Kidney (tissue), 14 donors: ENCODE data around the gene SPAG5. TPM values are rescaled to one million over a fixed set of nuclear protein-coding genes. Genes with fewer than 3 reads are reported as not detected.
A peak's percentile ranks its signal among the peaks of the same experiment; 100 is the strongest.

ENCODE experiments used
- DNase-seq, 5 donors: peaks; one replicate each; pipeline ENCODE4 v3.0.0-alpha.2; 2013 to 2020
- FAIRE-seq: peaks from 2 replicates; lab custom pipeline; 2012; peaks lifted over from hg19 to GRCh38; lab: Jason Lieb, UNC
- H3K27ac ChIP-seq, 2 donors: one replicate each; pipeline ENCODE4 v1.7.0; 2013; ENCODE audit warnings: low read depth in 2 of 2, low read length in 2 of 2, inconsistent platforms in 1 of 2
- H3K27me3 ChIP-seq: one replicate; pipeline ENCODE4 v1.7.1; 2013; ENCODE audit warnings: low read length, inconsistent platforms; ENCODE audit not compliant: control insufficient read depth, insufficient read depth
- H3K36me3 ChIP-seq, 3 donors: one replicate each; pipeline versions ENCODE4 v1.7.0 to v1.7.1; 2013; ENCODE audit warnings: low read length in 3 of 3, control low read depth in 1 of 3, inconsistent platforms in 1 of 3; ENCODE audit not compliant: insufficient read depth in 3 of 3, control insufficient read depth in 2 of 3
- H3K4me1 ChIP-seq, 3 donors: one replicate each; pipeline versions ENCODE4 v1.7.0 to v1.7.1; 2013; ENCODE audit warnings: low read length in 3 of 3, inconsistent platforms in 1 of 3, low read depth in 1 of 3; ENCODE audit not compliant: control insufficient read depth in 2 of 3, insufficient read depth in 2 of 3
- H3K4me3 ChIP-seq, 3 donors: one replicate each; pipeline versions ENCODE4 v1.7.0 to v1.8.1; 2013; ENCODE audit warnings: low read length in 3 of 3, control low read depth in 1 of 3, inconsistent platforms in 1 of 3
- H3K9ac ChIP-seq, 3 donors: one replicate each; pipeline versions ENCODE4 v1.7.0 to v1.7.1; 2013; ENCODE audit warnings: low read length in 3 of 3, control low read depth in 1 of 3, inconsistent platforms in 1 of 3
- H3K9me3 ChIP-seq, 3 donors: one replicate each; pipeline versions ENCODE4 v1.7.0 to v1.7.1; 2013; ENCODE audit warnings: low read length in 3 of 3, control low read depth in 1 of 3, inconsistent platforms in 1 of 3; ENCODE audit not compliant: control insufficient read depth in 2 of 3, insufficient read depth in 1 of 3
- CTCF ChIP-seq: IDR thresholded peaks from 3 replicates; pipeline ENCODE4 v1.5.1; 2012; ENCODE audit warnings: mild to moderate bottlenecking, moderate library complexity, borderline replicate concordance; ENCODE audit not compliant: insufficient read depth; ENCODE audit errors: extremely low read depth
- intact Hi-C: fragments of 100-400 bp; cut with DNase I; formaldehyde crosslinking; loops from one replicate; pipeline ENCODE4 v1.11.1; 2022
- polyA plus RNA-seq: library from polyadenylated mRNA; stranded (reverse); fragments of 350-450 nt; fragmentation: Illumina TruSeq; extraction: RNeasy Lipid Tissue Mini Kit (QIAGEN cat#74804); gene quantifications from one replicate; pipeline ENCODE4 v1.2.3, GENCODE V29; 2014; ENCODE audit warnings: low read depth, low replicate concordance; ENCODE audit not compliant: insufficient read depth
- total RNA-seq: library from RNA; stranded (reverse); fragmentation: NEBNext Ultra II Directional; extraction: Animal tissue kit (Norgen Biotek cat#: 25700); gene quantifications from one replicate; pipeline ENCODE4 v1.2.1, GENCODE V29; 2021
- donor health status: control.
- donor health status: control.
- donor health status: control.
- donor health status: control.
- donor health status: control.
- donor health status: DM: yes; HTN: yes; CAD: no.
- donor health status: Normal renal cell carcinoma (clear cell type).

The SPAG5 gene
- total and polyA plus RNA-seq, 2 donors from 2014 or later: 7.4 to 123 TPM

- Histone ChIP-seq H3K36me3 (peaks cover 14 to 36% (median 31%) of the 10 kb centered on the region in 3 donors), H3K27me3 (no peaks in the 10 kb centered on the region), H3K27ac (no peak within 1 kb of the TSS), H3K4me1 (no peaks in the 10 kb centered on the region), H3K9ac (no peak within 1 kb of the TSS), H3K9me3 (no peaks in the 10 kb centered on the region), H3K4me3 (peak within 1 kb of the TSS in 1 of 3 donors; percentile 18)
- no peak for TF ChIP-seq CTCF
- no peak for DNase-seq
- no peak for FAIRE-seq
- intact Hi-C loops: loop anchor here (10.0 kb wide), 1 partner anchor 119 kb away; no protein-coding TSS in a partner anchor
Observed at GRCh38 chr17:28613931-28614381, 15.1 kb upstream of the SPAG5 start, which contains the start of gene RSKR. RSKR (minus strand) TSS chr17:28614185; CDS start chr17:28614161, 24 bp downstream.

GRCh38 chr17:28612936-28613872 lies 14.4 kb upstream of the SPAG5 start:
- Histone ChIP-seq H3K4me3 (peak overlapping the region in 1 of 3 donors; percentile 18), H3K36me3 (peaks cover 9 to 30% (median 27%) of the 10 kb centered on the region in 3 donors), H3K9me3 (no peaks in the 10 kb centered on the region), H3K9ac (no peak overlapping the region), H3K27ac (no peak overlapping the region), H3K4me1 (no peaks in the 10 kb centered on the region), H3K27me3 (no peaks in the 10 kb centered on the region)
- TF ChIP-seq CTCF: peak; percentile 66
- intact Hi-C loops: loop anchor here (10.0 kb wide), 1 partner anchor 118 kb away; no protein-coding TSS in a partner anchor
- DNase-seq (peak in 3 of 5 donors; percentile 33 to 76 (median 52)), FAIRE-seq (no peak)

- intact Hi-C loops: loop anchor here (10.0 kb wide), 1 partner anchor 118 kb away; no protein-coding TSS in a partner anchor
- H3K4me3 ChIP-seq: no peak overlapping the region
- H3K27ac ChIP-seq: no peak overlapping the region
- DNase-seq (peak in 1 of 5 donors; percentile 9), FAIRE-seq (no peak)
- no peaks in the 10 kb centered on the region for H3K27me3 ChIP-seq
- TF ChIP-seq CTCF: no peak
- no peaks in the 10 kb centered on the region for H3K9me3 ChIP-seq
- peaks cover 8 to 28% (median 27%) of the 10 kb centered on the region in 3 donors for H3K36me3 ChIP-seq
- H3K9ac ChIP-seq: no peak overlapping the region
- no peaks in the 10 kb centered on the region for H3K4me1 ChIP-seq
Observed at GRCh38 chr17:28612531-28612930, 13.7 kb upstream of the SPAG5 start.
